ENCODE data around the gene IFITM5. TPM values are rescaled to one million over a fixed set of nuclear protein-coding genes. Genes with fewer than 3 reads are reported as not detected.

IFITM5 gene
- total RNA-seq, 2 donors from 2014 or later = not detected

- intact Hi-C loops (cut with DNase I) = loop anchor here in 1 of 2 donors (5.0 kb wide), 1 partner anchor 53 kb away; the partner anchor contains the start of genes PSMD13 and SIRT3
- peak; percentile 84 for DNase-seq (ENCODE audit: low spot score)
Observed at GRCh38 chr11:289712-290620, 9.4 kb downstream of the IFITM5 start.

- intact Hi-C loops (cut with DNase I) = loop anchor here in 1 of 2 donors (5.0 kb wide), 1 partner anchor 52 kb away; the partner anchor contains the start of genes PSMD13 and SIRT3
- DNase-seq (ENCODE audit: low spot score) = no peak
Observed at GRCh38 chr11:289398-289711, 10.0 kb downstream of the IFITM5 start.

GRCh38 chr11:288478-289397, 10.6 kb downstream of the IFITM5 start, which contains the start of gene PGGHG:
Gene PGGHG, plus strand, starts transcription at chr11:289126. Its CDS starts 691 bp downstream, at chr11:289817.
- intact Hi-C loops (cut with DNase I) = loop anchor here in 1 of 2 donors (5.0 kb wide), 1 partner anchor 51 kb away; the partner anchor contains the start of genes PSMD13 and SIRT3
- DNase-seq (ENCODE audit: low spot score) = peak; percentile 95

GRCh38 chr11:287821-288477, 11.4 kb downstream of the IFITM5 start:
- peak; percentile 84 for DNase-seq (ENCODE audit: low spot score)
- intact Hi-C loops (cut with DNase I) = loop anchor here in 1 of 2 donors (5.0 kb wide), 1 partner anchor 51 kb away; the partner anchor contains the start of genes PSMD13 and SIRT3

- DNase-seq (ENCODE audit: low spot score) = peak; percentile 37
- intact Hi-C loops (cut with DNase I) = loop anchor here in 1 of 2 donors (5.0 kb wide), 1 partner anchor 50 kb away; the partner anchor contains the start of genes PSMD13 and SIRT3
Observed at GRCh38 chr11:286977-287820, 12.1 kb downstream of the IFITM5 start.

GRCh38 chr11:285894-286220, 13.5 kb downstream of the IFITM5 start:
- intact Hi-C loops (cut with DNase I) = loop anchor here in 1 of 2 donors (5.0 kb wide), 1 partner anchor 49 kb away; the partner anchor contains the start of genes PSMD13 and SIRT3

GRCh38 chr11:285021-285893, 14.1 kb downstream of the IFITM5 start:
- peak; percentile 43 for DNase-seq (ENCODE audit: low spot score)
- intact Hi-C loops (cut with DNase I) = loop anchor here in 1 of 2 donors (5.0 kb wide), 1 partner anchor 48 kb away; the partner anchor contains the start of genes PSMD13 and SIRT3

More at GRCh38 chr11:285894-286220, 13.5 kb downstream of the IFITM5 start:
- DNase-seq (ENCODE audit: low spot score) = peak; percentile 64

GRCh38 chr11:284105-285020, 15.0 kb downstream of the IFITM5 start:
- peak; percentile 70 for DNase-seq (ENCODE audit: low spot score)
- intact Hi-C loops (cut with DNase I) = loop anchor here in 1 of 2 donors (5.0 kb wide), 1 partner anchor 47 kb away; the partner anchor contains the start of genes PSMD13 and SIRT3

GRCh38 chr11:283405-284104, 15.8 kb downstream of the IFITM5 start:
- peak; percentile 42 for DNase-seq (ENCODE audit: low spot score)
- intact Hi-C loops (cut with DNase I) = no loop called here

- intact Hi-C loops (cut with DNase I) = no loop called here
- peak; percentile 60 for DNase-seq (ENCODE audit: low spot score)
Observed at GRCh38 chr11:282630-283360, 16.5 kb downstream of the IFITM5 start.

GRCh38 chr11:282171-282570, 17.2 kb downstream of the IFITM5 start:
- DNase-seq (ENCODE audit: low spot score) = peak; percentile 63
- intact Hi-C loops (cut with DNase I) = no loop called here

GRCh38 chr11:281486-282161, 17.7 kb downstream of the IFITM5 start:
- intact Hi-C loops (cut with DNase I) = no loop called here
- DNase-seq (ENCODE audit: low spot score) = peak; percentile 73

- DNase-seq (ENCODE audit: low spot score) = peak; percentile 82
- intact Hi-C loops (cut with DNase I) = no loop called here
Observed at GRCh38 chr11:280706-281485, 18.4 kb downstream of the IFITM5 start.

Data from posterior vena cava (tissue), 2 donors.